GM18861 (cell line): ENCODE results near the gene CFP.

Experiments
- ATAC-seq: cut with Tn5 transposase; IDR thresholded peaks from one replicate; pipeline ENCODE4 v1.9.1; 2021; ENCODE audit not compliant: unreplicated experiment

The CFP gene

GRCh38 chrX:47576021-47576898, 53.5 kb downstream of the CFP start:
- no peak for ATAC-seq

- ATAC-seq = no peak
These were observed 55.0 kb downstream of the CFP start for GRCh38 chrX:47574547-47575301.

- ATAC-seq = no peak
These were observed 55.6 kb downstream of the CFP start for GRCh38 chrX:47574076-47574546.

- no peak for ATAC-seq
These were observed 56.2 kb downstream of the CFP start for GRCh38 chrX:47573341-47574075.
